A673 (cell line): ENCODE data around the gene GNAI2. TPM values are rescaled to one million over a fixed set of nuclear protein-coding genes. Genes with fewer than 3 reads are reported as not detected.
"Not testable (repeated sequence)": the region's sequence is repeated elsewhere in the genome, so short reads cannot be mapped to it uniquely, and the experiment has no call there.

Experiments
- BruUV-seq: library from RNA; stranded (reverse); fragments of 400-500 nt; replicated peaks from 2 replicates; lab custom pipeline; 2021; lab: Mats Ljungman, UMichigan
- CTCF ChIA-PET: fragments of 300-600 bp; sonication (Branson Sonifier 250); formaldehyde crosslinking; loops from one replicate; lab custom pipeline; 2022; ENCODE audit warnings: antibody characterized with exemption; lab: Charles Lee
- POLR2A ChIA-PET: fragments of 300-600 bp; sonication (Branson Sonifier 250); formaldehyde crosslinking; loops from one replicate; lab custom pipeline; 2022; ENCODE audit warnings: antibody characterized with exemption; ENCODE audit not compliant: low non-redundant PET; lab: Charles Lee
- DNase-seq: peaks from one replicate; pipeline ENCODE4 v3.0.0-alpha.2; 2015; ENCODE audit warnings: low spot score
- H3K27ac ChIP-seq: fragments of 200-600 bp; sonication (generic); 2 replicates; pipeline ENCODE4 v1.5.1; 2016; ENCODE audit warnings: mixed run types, low read depth, mild to moderate bottlenecking, mixed read lengths, antibody characterized with exemption, low read length; ENCODE audit not compliant: poor library complexity, severe bottlenecking
- H3K27me3 ChIP-seq: fragments of 200-600 bp; sonication (generic); replicated peaks from 2 replicates; pipeline ENCODE4 v1.6.1; 2017; ENCODE audit warnings: mixed run types, low read depth, mild to moderate bottlenecking, mixed read lengths, antibody characterized with exemption, low read length; ENCODE audit not compliant: insufficient read depth, poor library complexity
- H3K36me3 ChIP-seq: fragments of 200-600 bp; sonication (generic); 2 replicates; pipeline ENCODE4 v1.6.1; 2016; ENCODE audit warnings: mixed run types, mild to moderate bottlenecking, mixed read lengths, antibody characterized with exemption, low read length; ENCODE audit not compliant: insufficient read depth, poor library complexity, severe bottlenecking
- H3K4me1 ChIP-seq: fragments of 200-600 bp; sonication (generic); 2 replicates; pipeline ENCODE4 v1.6.1; 2017; ENCODE audit warnings: mixed run types, mild to moderate bottlenecking, mixed read lengths, antibody characterized with exemption, low read length; ENCODE audit not compliant: insufficient read depth, poor library complexity, severe bottlenecking
- H3K4me3 ChIP-seq: fragments of 200-600 bp; sonication (generic); 2 replicates; pipeline ENCODE4 v1.5.1; 2016; ENCODE audit warnings: low read depth, mixed run types, mild to moderate bottlenecking, mixed read lengths, low read length; ENCODE audit not compliant: poor library complexity, severe bottlenecking
- H3K9me3 ChIP-seq: fragments of 200-600 bp; sonication (generic); 2 replicates; pipeline ENCODE4 v1.6.1; 2016; ENCODE audit warnings: mixed run types, low read depth, mild to moderate bottlenecking, mixed read lengths, antibody characterized with exemption, low read length; ENCODE audit not compliant: poor library complexity, severe bottlenecking
- CTCF ChIP-seq: fragments of 300-800, 200-600 bp; sonication (generic); conservative IDR thresholded peaks from 2 replicates; pipeline ENCODE4 v1.5.1; 2017; ENCODE audit warnings: low read depth, mild to moderate bottlenecking, antibody characterized with exemption, low read length, moderate library complexity, mixed read lengths
- EZH2 ChIP-seq: fragments of 200-600 bp; sonication (generic); IDR thresholded peaks from 2 replicates; pipeline ENCODE4 v1.6.1; 2017; ENCODE audit warnings: borderline replicate concordance, low read depth, mild to moderate bottlenecking, mixed read lengths, antibody characterized with exemption, low read length; ENCODE audit not compliant: poor library complexity, severe bottlenecking
- intact Hi-C: fragments of 100-400 bp; cut with micrococcal nuclease; formaldehyde crosslinking; loops from one replicate; pipeline ENCODE4 v1.10.0; 2022; ENCODE audit not compliant: unreplicated experiment
- total RNA-seq: library from RNA; stranded (reverse); gene quantifications from 2 replicates; pipeline ENCODE4 v1.2.3, GENCODE V29; 2021

The GNAI2 gene
- total RNA-seq, 1 experiment from 2014 or later: 115 TPM

DNA sequence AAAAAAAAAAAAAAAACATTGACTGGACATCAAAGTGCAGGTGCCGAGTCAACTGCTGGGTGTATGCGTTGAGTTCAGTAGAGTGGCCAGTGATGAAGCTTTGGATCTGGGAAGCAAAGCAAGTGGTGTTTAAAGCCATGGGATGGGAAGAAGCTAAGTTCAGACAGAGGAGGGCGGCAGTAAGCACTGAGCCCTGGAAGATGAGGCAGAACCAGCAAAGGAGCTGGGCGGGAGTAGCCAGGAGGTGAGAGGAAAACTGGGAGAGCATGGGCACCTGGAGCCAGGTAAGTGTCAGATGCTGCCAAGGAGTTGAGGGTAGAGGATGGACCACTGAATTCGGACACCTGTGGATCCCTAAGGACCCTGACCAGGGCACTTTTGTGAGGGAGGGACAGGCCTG, 11.4 kb upstream of the GNAI2 start:
- Histone ChIP-seq H3K4me3 (no peak overlapping the region), H3K36me3 (no peaks in the 10 kb centered on the region), H3K27me3 (no peaks in the 10 kb centered on the region), H3K4me1 (peaks cover 8% of the 10 kb centered on the region), H3K9me3 (no peaks in the 10 kb centered on the region), H3K27ac (no peak overlapping the region)
- ChIA-PET CTCF (interaction anchor here (0.7 kb wide), 2 partner anchors 36 to 67 kb away, joined by 8 to 15 read pairs; no protein-coding TSS in a partner anchor), POLR2A (interaction anchor here (0.7 kb wide), 1 partner anchor 45 kb away, joined by 7 read pairs; no protein-coding TSS in a partner anchor)
- BruUV-seq: no TSS peak
- intact Hi-C loops: no loop called here
- no peak for DNase-seq
- TF ChIP-seq EZH2 (no peak), CTCF (no peak)

- ChIA-PET CTCF (interaction anchor here (0.6 to 2.7 kb wide), 5 partner anchors 20 to 65 kb away, joined by 3 to 17 read pairs (median 6); partner anchors contain the start of genes IFRD2 and SLC38A3), POLR2A (no interaction called here)
- no peaks in the 10 kb centered on the region for H3K36me3 ChIP-seq
- peak overlapping the region; percentile 62 for H3K4me3 ChIP-seq
- no TSS peak for BruUV-seq
- no peak for TF ChIP-seq EZH2
- no peak for TF ChIP-seq CTCF
- no peaks in the 10 kb centered on the region for H3K27me3 ChIP-seq
- intact Hi-C loops: loop anchor here (1.0 to 2.0 kb wide), 3 partner anchors 19 to 46 kb away; no protein-coding TSS in a partner anchor
- DNase-seq: peak; percentile 62
- H3K27ac ChIP-seq: peak overlapping the region; percentile 82
- no peaks in the 10 kb centered on the region for H3K9me3 ChIP-seq
- H3K4me1 ChIP-seq: peaks cover 8% of the 10 kb centered on the region
Observed at GRCh38 chr3:50226888-50227389, 9.1 kb upstream of the GNAI2 start.

- ChIA-PET CTCF (interaction anchor here (0.9 to 2.7 kb wide), 2 partner anchors 19 to 22 kb away, joined by 4 to 17 read pairs; partner anchors contain the start of gene SLC38A3), POLR2A (no interaction called here)
Observed at GRCh38 chr3:50227390-50228183, 8.4 kb upstream of the GNAI2 start.

GRCh38 chr3:50228184-50228763, 7.7 kb upstream of the GNAI2 start:
- Histone ChIP-seq H3K27ac (peak overlapping the region; percentile 82), H3K4me3 (peak overlapping the region; percentile 62)
- POLR2A ChIA-PET, H3K27me3 ChIP-seq, H3K4me1 ChIP-seq, DNase-seq, H3K36me3 ChIP-seq, intact Hi-C loops, BruUV-seq, H3K9me3 ChIP-seq: not testable (repeated sequence)
- CTCF ChIA-PET: interaction anchor here (2.7 kb wide), 1 partner anchor 18 kb away, joined by 17 read pairs; no protein-coding TSS in a partner anchor

More at GRCh38 chr3:50227390-50228183, 8.4 kb upstream of the GNAI2 start:
- no peaks in the 10 kb centered on the region for H3K36me3 ChIP-seq
- H3K9me3 ChIP-seq: no peaks in the 10 kb centered on the region
- H3K27me3 ChIP-seq: no peaks in the 10 kb centered on the region
- peak overlapping the region; percentile 62 for H3K4me3 ChIP-seq
- peak overlapping the region; percentile 82 for H3K27ac ChIP-seq
- DNase-seq: peak; percentile 92
- TF ChIP-seq EZH2 (no peak), CTCF (peak; percentile 54)
- no TSS peak for BruUV-seq
- intact Hi-C loops: loop anchor here (1.0 to 2.0 kb wide), 3 partner anchors 19 to 46 kb away; no protein-coding TSS in a partner anchor
- H3K4me1 ChIP-seq: peaks cover 8% of the 10 kb centered on the region
